LNCAP (cell line): Measurements from ENCODE around the gene ZNF668.

Experiments
- TF ChIP-seq, protein P1 (sequence below): fragments of 450-650 bp; IDR thresholded peaks from 2 replicates; pipeline ENCODE4 v1.5.1; 2017; ENCODE audit warnings: mild to moderate bottlenecking

Gene ZNF668

DNA sequence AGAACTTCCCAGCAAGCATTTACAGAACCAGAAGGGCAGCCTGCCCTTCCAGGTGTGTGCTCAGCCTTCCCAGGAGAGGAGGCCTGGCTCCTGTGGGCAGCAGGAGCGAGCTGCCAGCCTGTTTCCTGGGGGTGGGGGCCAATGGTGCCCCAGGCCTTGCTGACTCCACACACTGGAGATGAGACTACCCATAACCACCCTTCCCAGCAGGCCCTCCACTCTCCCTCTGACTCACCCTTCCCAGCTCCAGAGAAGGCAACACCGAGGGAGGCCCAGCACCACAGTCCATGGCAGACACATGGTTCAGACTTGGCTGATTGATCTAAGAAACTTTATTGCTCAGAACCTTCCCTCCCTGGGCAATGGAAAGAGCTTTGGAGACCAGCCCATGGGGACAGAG lies 16.5 kb upstream of the ZNF668 start:
- TF ChIP-seq, protein P1, sequence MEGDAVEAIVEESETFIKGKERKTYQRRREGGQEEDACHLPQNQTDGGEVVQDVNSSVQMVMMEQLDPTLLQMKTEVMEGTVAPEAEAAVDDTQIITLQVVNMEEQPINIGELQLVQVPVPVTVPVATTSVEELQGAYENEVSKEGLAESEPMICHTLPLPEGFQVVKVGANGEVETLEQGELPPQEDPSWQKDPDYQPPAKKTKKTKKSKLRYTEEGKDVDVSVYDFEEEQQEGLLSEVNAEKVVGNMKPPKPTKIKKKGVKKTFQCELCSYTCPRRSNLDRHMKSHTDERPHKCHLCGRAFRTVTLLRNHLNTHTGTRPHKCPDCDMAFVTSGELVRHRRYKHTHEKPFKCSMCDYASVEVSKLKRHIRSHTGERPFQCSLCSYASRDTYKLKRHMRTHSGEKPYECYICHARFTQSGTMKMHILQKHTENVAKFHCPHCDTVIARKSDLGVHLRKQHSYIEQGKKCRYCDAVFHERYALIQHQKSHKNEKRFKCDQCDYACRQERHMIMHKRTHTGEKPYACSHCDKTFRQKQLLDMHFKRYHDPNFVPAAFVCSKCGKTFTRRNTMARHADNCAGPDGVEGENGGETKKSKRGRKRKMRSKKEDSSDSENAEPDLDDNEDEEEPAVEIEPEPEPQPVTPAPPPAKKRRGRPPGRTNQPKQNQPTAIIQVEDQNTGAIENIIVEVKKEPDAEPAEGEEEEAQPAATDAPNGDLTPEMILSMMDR: no peak

DNA sequence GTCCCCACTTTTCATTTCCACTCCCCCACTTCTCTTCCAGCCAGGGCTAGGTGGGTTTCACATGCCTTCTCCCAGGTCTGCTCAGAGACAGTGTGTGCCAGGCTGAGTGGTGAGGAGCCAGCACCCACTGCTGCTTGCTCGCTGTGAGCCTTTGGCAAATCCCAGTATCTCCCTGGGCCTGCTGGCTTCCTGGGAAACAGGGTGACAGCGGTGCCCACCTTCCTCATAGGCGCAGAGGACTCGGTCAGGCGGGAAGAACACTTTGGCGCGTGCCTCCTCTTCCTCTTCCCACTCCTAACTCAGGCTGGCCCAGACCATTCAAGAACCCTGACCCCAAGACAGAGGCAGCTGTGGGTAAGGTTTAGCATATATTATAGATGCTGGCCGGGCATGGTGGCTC lies 15.2 kb upstream of the ZNF668 start:
- TF ChIP-seq, protein P1: no peak

DNA sequence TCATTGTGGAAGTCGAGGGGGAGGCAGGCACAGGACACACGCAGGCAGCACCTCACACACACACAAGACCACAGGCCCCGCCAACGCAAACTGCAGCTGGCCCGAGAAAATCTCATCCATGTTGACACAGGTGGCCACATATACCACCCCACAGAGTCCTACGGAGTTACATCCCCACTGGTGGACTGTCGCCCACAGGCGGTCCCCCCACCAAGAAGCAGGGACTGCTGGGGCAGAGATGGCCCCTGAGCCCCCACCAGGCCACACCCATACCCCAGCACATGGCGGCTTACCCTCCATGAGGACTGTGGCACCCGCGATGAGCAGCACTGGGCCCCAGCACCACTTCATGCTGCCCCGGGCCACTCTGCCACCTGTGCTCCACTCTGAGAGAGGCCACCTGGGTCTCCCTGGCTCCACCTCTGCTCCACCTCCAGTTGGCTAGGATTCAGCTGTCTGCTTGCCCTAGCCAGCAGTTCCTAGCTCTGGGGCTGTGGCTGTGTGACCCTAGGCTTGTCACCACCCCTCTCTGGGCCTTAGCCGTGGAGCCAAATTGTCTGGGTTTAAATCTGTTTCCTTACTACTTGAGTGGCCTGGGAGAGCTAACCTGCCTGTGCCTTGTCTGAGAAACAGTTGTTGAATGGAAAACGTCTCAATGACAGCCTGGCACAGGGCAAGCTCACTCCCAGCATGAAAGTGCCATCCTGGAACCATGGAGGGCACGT lies 14.6 kb upstream of the ZNF668 start, which contains the start of gene PRSS53:
Gene PRSS53 (minus strand): TSS at position 485 of the 725 bp plus-strand sequence. CDS start 134 bp downstream, at position 351.
- TF ChIP-seq, protein P1: no peak

DNA sequence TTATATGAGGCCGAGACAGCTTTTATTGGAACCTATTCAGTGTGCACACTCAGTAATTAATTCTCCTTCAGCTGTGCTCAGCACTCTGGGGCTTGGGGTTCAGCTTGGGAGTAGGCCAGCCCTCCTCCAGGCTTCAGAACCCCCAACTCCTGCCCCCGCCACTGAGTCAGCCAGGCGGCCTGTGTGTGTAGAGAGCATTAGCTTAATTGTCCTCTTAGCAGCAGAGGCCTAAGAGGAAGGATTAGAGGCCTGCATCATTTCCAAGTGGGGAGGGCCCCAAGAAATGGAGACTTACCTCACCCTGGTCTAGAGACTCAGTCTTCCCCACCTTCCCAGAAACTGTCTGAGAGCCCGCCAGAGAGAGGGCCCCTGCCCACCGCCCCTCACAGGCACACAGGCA lies 13.9 kb upstream of the ZNF668 start:
- TF ChIP-seq, protein P1: no peak

DNA sequence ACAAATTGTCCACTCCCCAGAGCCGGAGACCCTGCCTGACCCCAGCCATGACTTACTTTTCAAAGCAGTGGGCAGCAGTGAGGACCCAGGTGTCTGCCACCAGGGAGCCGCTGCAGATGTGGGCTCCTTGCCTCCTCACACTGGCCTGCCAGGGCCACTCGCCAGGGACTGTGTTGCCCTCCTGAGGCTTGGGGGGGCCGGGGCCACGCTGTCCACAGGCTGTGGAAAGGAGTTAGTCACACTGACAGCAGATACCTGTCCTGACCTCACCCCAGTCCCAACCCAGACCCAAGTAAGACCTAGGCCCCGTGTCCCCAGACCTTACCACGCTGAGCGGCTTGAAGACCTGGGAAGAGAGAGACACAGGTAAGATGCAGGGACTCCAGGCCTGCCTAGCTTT lies 13.4 kb upstream of the ZNF668 start:
- TF ChIP-seq, protein P1: no peak

DNA sequence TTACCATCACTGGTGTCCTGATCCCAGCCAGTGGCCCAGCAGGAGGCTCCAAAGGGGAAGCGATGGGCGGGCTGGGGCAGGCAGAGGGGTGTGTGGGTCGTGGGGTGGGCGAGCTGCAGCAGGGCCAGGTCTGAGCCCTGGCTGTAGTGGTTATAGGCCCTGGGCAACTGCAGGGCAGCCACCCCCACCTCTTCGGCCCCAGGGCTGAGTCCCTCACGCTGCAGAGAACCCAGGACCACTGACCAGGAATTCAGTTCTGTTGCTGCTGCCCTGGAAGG lies 12.5 kb upstream of the ZNF668 start:
- TF ChIP-seq, protein P1: no peak

DNA sequence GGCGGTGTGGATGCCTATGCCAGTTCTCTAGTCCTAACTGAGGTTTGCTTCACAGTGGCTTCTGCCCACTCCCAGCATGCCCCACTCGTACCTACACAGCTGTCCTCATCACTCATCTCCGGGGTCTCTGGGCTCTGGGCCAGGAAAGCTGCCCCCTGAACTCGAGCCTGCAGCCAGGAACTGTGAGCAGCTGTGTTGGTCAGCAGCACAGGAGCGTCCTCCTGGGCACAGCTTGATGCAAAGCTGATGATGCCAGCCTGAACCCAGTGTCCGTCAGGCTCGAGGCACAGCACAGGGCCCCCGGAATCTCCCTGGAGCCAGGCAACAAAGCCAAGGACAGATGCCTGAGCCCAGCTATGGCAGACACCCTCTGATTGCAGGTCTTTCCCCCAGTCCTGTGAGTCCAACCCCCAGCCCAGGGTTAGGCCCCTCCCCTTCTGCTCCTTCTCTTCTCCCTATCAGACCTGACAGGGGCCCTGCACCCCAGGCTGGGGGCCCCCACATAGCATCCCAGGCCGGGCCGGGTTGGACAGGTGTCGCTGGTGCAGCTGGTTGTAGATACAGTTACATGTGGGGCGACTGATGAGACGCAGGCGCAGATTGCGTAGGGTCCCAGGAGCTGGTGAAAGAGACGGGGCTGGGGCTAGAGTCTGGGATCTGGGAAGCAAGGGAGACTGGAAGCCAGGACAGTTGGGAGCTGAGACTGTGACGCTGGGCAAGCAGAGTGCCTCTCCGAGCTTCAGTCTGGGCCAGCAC lies 12.0 kb upstream of the ZNF668 start:
- TF ChIP-seq, protein P1: no peak
